ENCODE results near the gene CCDC154. TPM values are rescaled to one million over a fixed set of nuclear protein-coding genes. Genes with fewer than 3 reads are reported as not detected.
"Not testable (repeated sequence)": the region's sequence is repeated elsewhere in the genome, so short reads cannot be mapped to it uniquely, and the experiment has no call there.

Gene CCDC154
- total RNA-seq, 1 donor from 2014 or later: 1.9 TPM

DNA sequence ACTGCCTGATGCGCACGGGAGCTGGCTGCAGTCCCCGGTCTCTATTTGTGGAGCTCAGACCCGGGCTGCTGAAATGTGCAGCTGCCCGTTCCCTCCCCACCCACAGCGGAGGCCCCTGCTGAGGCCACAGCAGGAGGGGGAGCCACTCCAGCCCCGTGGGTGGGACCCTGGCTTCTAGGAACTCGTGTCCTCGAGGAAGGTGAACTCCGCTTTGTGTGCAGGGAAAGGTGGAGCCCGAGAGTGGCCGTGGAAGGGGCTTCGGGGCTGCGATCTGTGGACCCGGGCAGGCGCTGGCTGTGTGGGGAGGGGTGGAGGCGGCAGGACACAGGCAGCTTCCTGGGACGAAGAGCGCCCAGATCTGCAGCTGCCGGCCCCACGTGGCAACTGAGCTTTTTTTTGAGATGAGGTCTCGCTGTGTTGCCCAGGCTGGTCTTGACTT is 2.9 kb downstream of the CCDC154 start:
- H3K4me1 Mint-ChIP-seq: no peaks in the 10 kb centered on the region
- no peak overlapping the region for H3K4me3 Mint-ChIP-seq
- H3K9me3 Mint-ChIP-seq: no peaks in the 10 kb centered on the region
- DNase-seq (ENCODE audit: low read depth, low spot score): no peak
- H3K36me3 Mint-ChIP-seq (ENCODE audit: low read depth): no peaks in the 10 kb centered on the region
- H3K27ac Mint-ChIP-seq (ENCODE audit: unreplicated experiment): no peak overlapping the region
- H3K27me3 Mint-ChIP-seq (ENCODE audit: low read depth): no peaks in the 10 kb centered on the region
- TF ChIP-seq, protein P1, sequence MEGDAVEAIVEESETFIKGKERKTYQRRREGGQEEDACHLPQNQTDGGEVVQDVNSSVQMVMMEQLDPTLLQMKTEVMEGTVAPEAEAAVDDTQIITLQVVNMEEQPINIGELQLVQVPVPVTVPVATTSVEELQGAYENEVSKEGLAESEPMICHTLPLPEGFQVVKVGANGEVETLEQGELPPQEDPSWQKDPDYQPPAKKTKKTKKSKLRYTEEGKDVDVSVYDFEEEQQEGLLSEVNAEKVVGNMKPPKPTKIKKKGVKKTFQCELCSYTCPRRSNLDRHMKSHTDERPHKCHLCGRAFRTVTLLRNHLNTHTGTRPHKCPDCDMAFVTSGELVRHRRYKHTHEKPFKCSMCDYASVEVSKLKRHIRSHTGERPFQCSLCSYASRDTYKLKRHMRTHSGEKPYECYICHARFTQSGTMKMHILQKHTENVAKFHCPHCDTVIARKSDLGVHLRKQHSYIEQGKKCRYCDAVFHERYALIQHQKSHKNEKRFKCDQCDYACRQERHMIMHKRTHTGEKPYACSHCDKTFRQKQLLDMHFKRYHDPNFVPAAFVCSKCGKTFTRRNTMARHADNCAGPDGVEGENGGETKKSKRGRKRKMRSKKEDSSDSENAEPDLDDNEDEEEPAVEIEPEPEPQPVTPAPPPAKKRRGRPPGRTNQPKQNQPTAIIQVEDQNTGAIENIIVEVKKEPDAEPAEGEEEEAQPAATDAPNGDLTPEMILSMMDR (conservative IDR thresholded peaks at IDR 0.05): no peak

DNA sequence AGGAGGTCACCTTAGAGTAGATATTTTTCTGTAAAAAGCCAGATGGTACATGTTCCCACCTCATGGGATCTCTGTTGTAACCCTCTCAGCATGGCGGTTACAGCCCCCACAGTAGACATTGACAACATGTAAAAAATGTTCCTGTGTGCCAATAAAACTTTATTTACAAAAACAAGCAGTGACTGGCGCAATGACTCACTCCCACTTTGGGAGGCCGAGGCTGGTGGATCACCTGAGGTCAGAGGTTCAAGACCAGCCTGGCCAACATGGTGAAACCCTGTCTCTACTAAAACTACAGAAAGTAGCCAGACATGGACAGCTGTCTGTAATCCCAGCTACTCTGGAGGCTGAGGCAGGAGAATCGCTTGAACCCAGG is 4.7 kb downstream of the CCDC154 start:
- not testable (repeated sequence) for H3K4me1 Mint-ChIP-seq; H3K4me3 Mint-ChIP-seq; DNase-seq (ENCODE audit: low read depth, low spot score); H3K36me3 Mint-ChIP-seq (ENCODE audit: low read depth); H3K9me3 Mint-ChIP-seq; H3K27ac Mint-ChIP-seq (ENCODE audit: unreplicated experiment); H3K27me3 Mint-ChIP-seq (ENCODE audit: low read depth)

DNA sequence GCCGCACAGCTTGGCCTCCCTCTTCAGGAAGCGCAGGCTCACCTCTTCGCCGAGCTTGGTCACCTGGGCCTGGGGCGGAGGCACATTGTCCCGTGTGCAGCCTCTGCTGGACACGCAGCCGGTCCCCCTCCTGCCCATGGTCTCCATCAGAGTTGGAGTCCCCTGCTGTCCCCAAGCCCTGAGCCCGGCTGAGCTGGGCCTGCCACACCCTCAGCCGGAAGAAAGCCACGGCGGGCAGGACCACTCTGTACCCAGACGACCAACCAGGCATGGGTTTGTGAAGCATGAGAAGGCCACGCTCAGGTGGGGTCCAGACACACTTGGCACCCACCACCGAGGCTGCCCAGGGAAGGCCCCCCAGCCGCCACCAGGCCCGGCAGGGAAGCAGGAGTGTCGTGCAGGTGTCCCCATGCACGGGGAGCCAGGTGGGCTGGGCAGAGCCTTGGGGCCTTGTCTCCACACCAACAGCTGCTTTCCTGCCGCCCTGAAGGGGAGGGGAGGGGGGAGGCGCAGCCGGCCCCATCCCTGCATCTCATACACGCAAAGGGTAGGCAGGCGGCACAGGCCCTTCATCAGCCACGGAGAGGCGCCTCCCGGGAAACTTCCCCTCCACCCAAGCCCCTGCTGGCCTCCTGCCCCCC is 5.2 kb downstream of the CCDC154 start:
- TF ChIP-seq, protein P1 (conservative IDR thresholded peaks at IDR 0.05): no peak
- no peak for DNase-seq (ENCODE audit: low read depth, low spot score)
- no peaks in the 10 kb centered on the region for H3K27me3 Mint-ChIP-seq (ENCODE audit: low read depth)
- no peaks in the 10 kb centered on the region for H3K4me1 Mint-ChIP-seq
- no peaks in the 10 kb centered on the region for H3K36me3 Mint-ChIP-seq (ENCODE audit: low read depth)
- no peaks in the 10 kb centered on the region for H3K9me3 Mint-ChIP-seq
- H3K27ac Mint-ChIP-seq (ENCODE audit: unreplicated experiment): no peak overlapping the region
- H3K4me3 Mint-ChIP-seq: no peak overlapping the region

DNA sequence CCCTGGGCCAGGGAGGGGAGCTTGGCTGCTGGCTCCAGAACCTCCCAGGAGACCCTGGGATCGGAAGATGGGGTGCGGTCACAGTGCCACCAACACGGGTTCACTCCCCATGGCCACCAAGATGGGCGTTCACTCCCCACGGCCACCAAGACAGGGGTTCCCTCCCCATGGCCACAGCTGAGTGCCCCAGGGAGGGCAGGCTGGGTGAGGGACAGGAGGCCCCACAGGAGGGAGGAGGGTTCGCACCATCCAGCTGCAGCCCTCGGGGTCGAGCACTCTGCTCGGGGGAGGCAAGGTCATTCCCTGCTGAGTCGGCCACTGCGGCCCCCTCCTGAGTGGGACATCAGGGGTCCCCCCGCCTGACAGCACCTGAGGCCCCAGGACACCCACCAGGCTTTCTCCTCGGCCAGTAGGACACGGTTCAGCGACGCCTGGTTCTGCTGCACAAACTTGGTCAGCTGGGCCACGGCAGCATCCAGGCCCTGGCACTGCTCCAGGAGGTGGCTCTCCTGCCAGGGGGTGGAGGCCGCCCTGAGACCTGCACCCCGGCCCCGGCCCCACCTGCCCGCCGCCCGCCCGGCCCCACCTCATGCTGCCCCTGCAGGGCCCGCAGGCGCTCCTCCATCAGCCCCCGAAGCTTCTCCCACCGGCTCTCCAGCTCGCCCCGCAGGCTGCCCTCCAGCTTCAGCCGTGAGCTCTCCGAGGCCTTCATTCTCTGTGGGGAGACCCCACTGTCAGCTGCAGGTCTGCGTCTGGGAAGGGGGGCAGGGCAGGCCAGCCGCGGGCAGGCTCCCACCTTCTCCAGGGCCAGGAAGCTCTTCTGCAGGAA is 5.9 kb downstream of the CCDC154 start:
- TF ChIP-seq, protein P1 (conservative IDR thresholded peaks at IDR 0.05): no peak
- no peak overlapping the region for H3K27ac Mint-ChIP-seq (ENCODE audit: unreplicated experiment)
- no peaks in the 10 kb centered on the region for H3K27me3 Mint-ChIP-seq (ENCODE audit: low read depth)
- no peaks in the 10 kb centered on the region for H3K36me3 Mint-ChIP-seq (ENCODE audit: low read depth)
- no peak for DNase-seq (ENCODE audit: low read depth, low spot score)
- no peak overlapping the region for H3K4me3 Mint-ChIP-seq
- H3K9me3 Mint-ChIP-seq: no peaks in the 10 kb centered on the region
- H3K4me1 Mint-ChIP-seq: no peaks in the 10 kb centered on the region

DNA sequence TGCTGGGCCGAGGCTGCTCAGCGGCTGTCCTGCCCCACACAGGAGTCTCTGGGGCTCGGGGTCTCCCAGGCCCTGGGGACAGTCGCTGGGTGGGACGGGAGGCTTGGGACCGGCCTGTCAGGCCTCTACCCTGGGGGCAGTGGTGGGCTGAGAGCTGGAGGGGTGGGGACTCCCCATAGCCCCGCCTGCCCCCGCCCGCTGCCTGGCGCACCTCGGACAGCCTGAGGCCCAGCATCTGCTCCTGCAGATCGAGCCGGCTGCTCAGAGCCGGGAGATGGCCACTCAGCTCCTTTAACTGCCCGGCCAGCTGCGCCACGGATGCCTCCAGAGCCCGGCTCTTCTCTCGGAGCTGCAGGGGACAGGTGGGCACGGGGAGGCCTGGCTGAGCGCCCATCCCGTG is 6.8 kb downstream of the CCDC154 start:
- H3K27ac Mint-ChIP-seq (ENCODE audit: unreplicated experiment): no peak overlapping the region
- H3K36me3 Mint-ChIP-seq (ENCODE audit: low read depth): no peaks in the 10 kb centered on the region

More for the DNA sequence above, 6.8 kb downstream of the CCDC154 start:
- Mint-ChIP-seq H3K9me3 (no peaks in the 10 kb centered on the region), H3K4me1 (no peaks in the 10 kb centered on the region), H3K27me3 (ENCODE audit: low read depth) (no peaks in the 10 kb centered on the region), H3K4me3 (no peak overlapping the region)
- DNase-seq (ENCODE audit: low read depth, low spot score): no peak
- TF ChIP-seq, protein P1 (conservative IDR thresholded peaks at IDR 0.05): no peak
